Measurements from ENCODE around the gene STXBP1.

GRCh38 chr9:127637322-127637847 is 25.3 kb downstream of the STXBP1 start:
- TF ChIP-seq HDAC1 (IDR thresholded peaks at IDR 0.05): no peak
- no peak for TF ChIP-seq KDM2B (CRISPR knock-in tag; IDR thresholded peaks at IDR 0.05)
- TF ChIP-seq ZNF277 (CRISPR knock-in tag; IDR thresholded peaks at IDR 0.05; ENCODE audit: borderline replicate concordance): no peak
- TF ChIP-seq CTCF (IDR thresholded peaks at IDR 0.05 in 2 of 3, conservative IDR thresholded peaks at IDR 0.05 in 1 of 3; ENCODE audit: insufficient read depth in 2 of 3, low read depth in 1 of 3, low read length in 3 of 3): no peak

Data from K562 (cell line).